Measurements from ENCODE around the gene OR5AL1. TPM values are rescaled to one million over a fixed set of nuclear protein-coding genes. Genes with fewer than 3 reads are reported as not detected.

OR5AL1 gene
- total and polyA plus RNA-seq, 9 of the 15 experiments (the other 6 are each of a cell fraction or from before 2014, with no cell fraction given) = not detected

DNA sequence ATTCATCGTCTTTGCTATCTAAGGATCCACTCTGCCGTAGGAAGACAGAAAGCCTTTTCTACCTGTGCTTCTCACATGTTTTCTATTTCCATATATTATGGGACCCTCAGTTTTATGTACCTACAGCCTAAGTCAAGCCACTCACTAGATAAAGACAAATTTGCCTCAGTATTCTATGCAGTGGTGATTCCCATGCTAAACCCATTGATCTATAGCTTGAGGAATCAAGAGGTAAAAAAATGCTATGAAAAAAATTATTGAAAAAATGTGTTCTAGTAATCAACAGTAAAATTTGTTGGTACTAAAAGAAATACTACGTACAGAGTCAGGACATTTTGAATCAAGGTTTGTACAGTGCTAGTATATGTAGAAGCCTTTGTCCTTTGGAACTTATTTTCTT is 18.1 kb upstream of the OR5AL1 start:
- no peak overlapping the region for H3K9ac ChIP-seq (ENCODE audit: insufficient read depth in 1 of 2, low read depth in 2 of 2, low read length in 2 of 2)
- H3K4me2 ChIP-seq (ENCODE audit: insufficient read depth, low read length) = no peak overlapping the region
- no peaks in the 10 kb centered on the region for H3K36me3 ChIP-seq (ENCODE audit: control insufficient read depth, insufficient read depth, low read length)
- no peak for FAIRE-seq
- no peaks in the 10 kb centered on the region for H4K20me1 ChIP-seq (replicated peaks; ENCODE audit: control insufficient read depth, insufficient read depth, low read length)
- intact Hi-C loops (cut with micrococcal nuclease) (no loop called here), in situ Hi-C loops (cut with MboI) (no loop called here)
- ATAC-seq = no peak
- no peaks in the 10 kb centered on the region for H3K9me3 ChIP-seq (replicated peaks; ENCODE audit: control insufficient read depth, insufficient read depth, low read depth, low read length)
- no peak overlapping the region for H3K4me3 ChIP-seq
- no peak overlapping the region for H3K27ac ChIP-seq (ENCODE audit: extremely low read depth, low read depth, low read length)
- BruUV-seq (replicated peaks) = no TSS peak
- no peak overlapping the region for H2AFZ ChIP-seq (ENCODE audit: low read depth, low read length)
- DNase-seq (ENCODE audit: extremely low read depth in 1 of 4, low spot score in 3 of 4) = no peak
- no peak for TF ChIP-seq HIVEP1 (CRISPR knock-in tag; IDR thresholded peaks at IDR 0.05)
- TF ChIP-seq ELK1 (CRISPR knock-in tag; IDR thresholded peaks at IDR 0.05) = no peak
- TF ChIP-seq RHOXF2B (CRISPR knock-in tag; conservative IDR thresholded peaks at IDR 0.05) = no peak
- no peak for TF ChIP-seq SUPT5H (IDR thresholded peaks at IDR 0.05)
- no peak for TF ChIP-seq AFF4 (CRISPR knock-in tag; IDR thresholded peaks at IDR 0.05)
- TF ChIP-seq ZNF79 (CRISPR knock-in tag; IDR thresholded peaks at IDR 0.05; ENCODE audit: low read depth) = no peak
- no peak for TF ChIP-seq ZNF282 (CRISPR knock-in tag; IDR thresholded peaks at IDR 0.05)
- H3K27me3 ChIP-seq (ENCODE audit: control insufficient read depth in 2 of 2, insufficient read depth in 2 of 2, low read length in 2 of 2) = no peaks in the 10 kb centered on the region
- no peaks in the 10 kb centered on the region for H3K4me1 ChIP-seq (replicated peaks in 1 of 2; ENCODE audit: control insufficient read depth in 2 of 2, insufficient read depth in 2 of 2, low read length in 2 of 2)
- H3K9me1 ChIP-seq (ENCODE audit: control insufficient read depth, insufficient read depth, low read length) = no peaks in the 10 kb centered on the region
- H3K79me2 ChIP-seq (ENCODE audit: control insufficient read depth, insufficient read depth, low read length) = no peaks in the 10 kb centered on the region
- CTCF ChIA-PET (ENCODE audit: low intra/inter-chr PET ratio) = no interaction called here
- 0% methylated on average over 3 of the region's 3 CpGs for WGBS (ENCODE audit: insufficient coverage, low coverage, missing lambda C conversion rate)
- POLR2A ChIA-PET = no interaction called here

Measured in K562 (cell line).